H9 (cell line): Measurements from ENCODE around the gene SCARB2. TPM values are rescaled to one million over a fixed set of nuclear protein-coding genes. Genes with fewer than 3 reads are reported as not detected.

Experiments used
- DNase-seq: peaks from one replicate; pipeline ENCODE4 v3.0.0-alpha.2; 2017
- H2AFZ ChIP-seq: one replicate; pipeline ENCODE4 v1.6.1; 2013; ENCODE audit warnings: mild to moderate bottlenecking, low read length, control low read depth, moderate library complexity
- H2AK5ac ChIP-seq: 2 replicates; pipeline ENCODE4 v1.6.1; 2013; ENCODE audit warnings: low read length, control low read depth, mixed read lengths; ENCODE audit not compliant: insufficient read length
- H2BK120ac ChIP-seq: one replicate; pipeline ENCODE4 v1.6.1; 2013; ENCODE audit warnings: low read depth, mild to moderate bottlenecking, low read length, control low read depth, inconsistent platforms; ENCODE audit not compliant: poor library complexity, severe bottlenecking
- H2BK12ac ChIP-seq: 2 replicates; pipeline ENCODE4 v1.6.1; 2013; ENCODE audit warnings: low read length, control low read depth, mixed read lengths, low read depth; ENCODE audit not compliant: insufficient read length
- H2BK15ac ChIP-seq: 2 replicates; pipeline ENCODE4 v1.6.1; 2013; ENCODE audit warnings: low read depth, low read length, control low read depth
- H2BK20ac ChIP-seq: one replicate; pipeline ENCODE4 v1.6.1; 2013; ENCODE audit warnings: low read depth, mild to moderate bottlenecking, low read length, control low read depth, inconsistent platforms; ENCODE audit not compliant: poor library complexity, severe bottlenecking
- H2BK5ac ChIP-seq: 2 replicates; pipeline ENCODE4 v1.6.1; 2013; ENCODE audit warnings: low read length, control low read depth, mixed read lengths; ENCODE audit not compliant: insufficient read length
- H3K14ac ChIP-seq: 2 replicates; pipeline ENCODE4 v1.6.1; 2013; ENCODE audit warnings: low read length, control low read depth; ENCODE audit not compliant: insufficient read depth
- H3K18ac ChIP-seq: 2 replicates; pipeline ENCODE4 v1.6.1; 2013; ENCODE audit warnings: low read depth, mild to moderate bottlenecking, mixed read lengths, low read length, control low read depth; ENCODE audit not compliant: insufficient read length
- H3K23ac ChIP-seq: 2 replicates; pipeline ENCODE4 v1.6.1; 2013; ENCODE audit warnings: low read length, control low read depth, mixed read lengths, low read depth; ENCODE audit not compliant: insufficient read length
- H3K23me2 ChIP-seq: 2 replicates; pipeline ENCODE4 v1.6.1; 2013; ENCODE audit warnings: low read depth, mild to moderate bottlenecking, mixed read lengths, low read length, control low read depth; ENCODE audit not compliant: insufficient read length, poor library complexity, severe bottlenecking
- H3K27ac ChIP-seq: 2 replicates; pipeline ENCODE4 v1.5.1; 2013; ENCODE audit warnings: low read length, control low read depth, mixed read lengths, low read depth; ENCODE audit not compliant: insufficient read length
- H3K27me3 ChIP-seq: 2 replicates; pipeline ENCODE4 v1.6.1; 2013; ENCODE audit warnings: low read length, control low read depth, inconsistent platforms; ENCODE audit not compliant: insufficient read depth
- H3K4ac ChIP-seq: 2 replicates; pipeline ENCODE4 v1.6.1; 2013; ENCODE audit warnings: low read depth, mild to moderate bottlenecking, control low read depth, inconsistent platforms, low read length, moderate library complexity
- H3K4me1 ChIP-seq: 2 replicates; pipeline ENCODE4 v1.6.1; 2013; ENCODE audit warnings: low read length, control low read depth, inconsistent platforms; ENCODE audit not compliant: insufficient read depth
- H3K4me2 ChIP-seq: 2 replicates; pipeline ENCODE4 v1.6.1; 2013; ENCODE audit warnings: low read length, control low read depth, mixed read lengths; ENCODE audit not compliant: insufficient read length, insufficient read depth
- H3K56ac ChIP-seq: 2 replicates; pipeline ENCODE4 v1.6.1; 2013; ENCODE audit warnings: low read depth, mild to moderate bottlenecking, mixed read lengths, low read length, control low read depth; ENCODE audit not compliant: insufficient read length
- H3K79me1 ChIP-seq: 2 replicates; pipeline ENCODE4 v1.6.1; 2013; ENCODE audit warnings: low read depth, mild to moderate bottlenecking, moderate library complexity, low read length, control low read depth, inconsistent platforms; ENCODE audit not compliant: insufficient read depth, poor library complexity, severe bottlenecking
- H3K79me2 ChIP-seq: 2 replicates; pipeline ENCODE4 v1.6.1; 2013; ENCODE audit warnings: low read length, control low read depth, inconsistent platforms; ENCODE audit not compliant: insufficient read depth
- H3K9ac ChIP-seq: 2 replicates; pipeline ENCODE4 v1.6.1; 2013; ENCODE audit warnings: low read length, control low read depth, mixed read lengths; ENCODE audit not compliant: insufficient read length; ENCODE audit errors: extremely low read depth
- H3K9me3 ChIP-seq: one replicate; pipeline ENCODE4 v1.6.1; 2013; ENCODE audit warnings: low read depth, low read length, inconsistent platforms; ENCODE audit not compliant: control insufficient read depth
- H3T11ph ChIP-seq: one replicate; pipeline ENCODE4 v1.6.1; 2013; ENCODE audit warnings: mild to moderate bottlenecking, low read length, control low read depth, inconsistent platforms
- H4K20me1 ChIP-seq: one replicate; pipeline ENCODE4 v1.6.1; 2013; ENCODE audit not compliant: control insufficient read depth, insufficient read length, insufficient read depth
- H4K5ac ChIP-seq: 2 replicates; pipeline ENCODE4 v1.6.1; 2013; ENCODE audit warnings: low read depth, mild to moderate bottlenecking, mixed read lengths, low read length, control low read depth; ENCODE audit not compliant: insufficient read length
- H4K8ac ChIP-seq: replicated peaks from 2 replicates; pipeline ENCODE4 v1.6.1; 2013; ENCODE audit warnings: low read length, control low read depth, mixed read lengths, low read depth; ENCODE audit not compliant: insufficient read length
- H4K91ac ChIP-seq: 2 replicates; pipeline ENCODE4 v1.6.1; 2013; ENCODE audit warnings: low read depth, mild to moderate bottlenecking, moderate library complexity, mixed read lengths, low read length, control low read depth; ENCODE audit not compliant: insufficient read length
- H3K27ac Mint-ChIP-seq, 3 experiments: 2 replicates in 2 of 3; 3 replicates in 1 of 3; pipeline ENCODE4 v1.8.0; 2020 to 2021; ENCODE audit warnings: mixed read lengths in 3 of 3, mild to moderate bottlenecking in 1 of 3, moderate library complexity in 1 of 3
- H3K27me3 Mint-ChIP-seq: 2 replicates; pipeline ENCODE4 v1.8.0; 2021; ENCODE audit warnings: low read depth, mild to moderate bottlenecking, moderate library complexity, mixed read lengths
- H3K36me3 Mint-ChIP-seq, 3 experiments: 2 replicates in 2 of 3; 3 replicates in 1 of 3; pipeline ENCODE4 v1.8.0; 2020 to 2021; ENCODE audit warnings: low read depth in 3 of 3, mixed read lengths in 3 of 3; ENCODE audit not compliant: insufficient read depth in 1 of 3
- H3K4me1 Mint-ChIP-seq, 2 experiments: 2 replicates each; pipeline ENCODE4 v1.8.0; 2020; ENCODE audit warnings: mixed read lengths in 2 of 2
- H3K4me3 Mint-ChIP-seq, 2 experiments: 2 replicates in 1 of 2; 3 replicates in 1 of 2; pipeline ENCODE4 v1.8.0; 2020 to 2021; ENCODE audit warnings: mild to moderate bottlenecking in 2 of 2, mixed read lengths in 2 of 2, moderate library complexity in 1 of 2
- H3K9me3 Mint-ChIP-seq, 2 experiments: 2 replicates in 1 of 2; 3 replicates in 1 of 2; pipeline ENCODE4 v1.8.0; 2020; ENCODE audit warnings: mild to moderate bottlenecking in 2 of 2, mixed read lengths in 2 of 2, moderate library complexity in 1 of 2
- CTCF ChIP-seq: fragments of 200-600 bp; sonication (generic); conservative IDR thresholded peaks from 3 replicates; pipeline ENCODE4 v1.8.0; 2021; ENCODE audit warnings: antibody characterized with exemption, mild to moderate bottlenecking
- WGBS: extraction: QIAGEN DNeasy Blood & Tissue Kit; methylation state at CpG from one replicate; pipeline ENCODE4 v1.1.7; 2013; ENCODE audit warnings: missing lambda C conversion rate, low lambda C conversion rate, mixed read lengths; ENCODE audit not compliant: insufficient read length; ENCODE audit errors: extremely low coverage; 5-methylcytosine and 5-hydroxymethylcytosine counted together
- total RNA-seq: library from RNA; stranded (reverse); gene quantifications from 2 replicates; pipeline ENCODE4 v1.2.1, GENCODE V29; 2021

The SCARB2 gene
- total RNA-seq, 1 experiment from 2014 or later = 36.4 TPM

DNA sequence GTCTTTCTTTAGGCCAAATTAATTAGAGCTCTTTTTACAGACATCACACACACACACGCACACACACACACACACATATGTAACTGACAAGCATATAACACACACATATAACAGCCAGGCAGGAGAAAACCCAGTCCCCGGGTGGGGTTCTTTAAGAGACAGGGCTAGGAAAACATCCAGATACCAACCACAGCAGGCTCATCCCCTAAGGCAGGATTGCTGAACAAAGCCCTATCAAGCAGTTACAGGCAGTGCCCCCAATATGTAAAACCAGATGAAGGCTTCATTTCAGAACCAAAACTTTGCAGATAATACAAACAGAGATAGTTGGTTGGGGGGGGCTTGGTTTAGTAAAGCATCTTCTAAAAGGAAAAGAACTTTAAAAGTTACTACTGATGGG lies 19.9 kb upstream of the SCARB2 start:
- H3K9me3 ChIP-seq = no peaks in the 10 kb centered on the region
- DNase-seq = no peak
- H2BK5ac ChIP-seq = no peak overlapping the region
- no peaks in the 10 kb centered on the region for H3K79me1 ChIP-seq
- H3K36me3 Mint-ChIP-seq = peaks cover 12 to 18% (median 17%) of the 10 kb centered on the region in 3 experiments; a peak in 6 of 7 replicates
- no peak overlapping the region for H2AK5ac ChIP-seq
- peaks cover 7% of the 10 kb centered on the region for H3K23me2 ChIP-seq
- H3K4me3 Mint-ChIP-seq = peak overlapping the region; percentile 35 to 61
- H4K5ac ChIP-seq = no peak overlapping the region
- peak overlapping the region; percentile 61 for H3K4me2 ChIP-seq
- H3K14ac ChIP-seq = no peak overlapping the region
- no peak overlapping the region for H3K23ac ChIP-seq
- no peak overlapping the region for H3K4ac ChIP-seq
- H4K8ac ChIP-seq = no peak overlapping the region
- no peak overlapping the region for H3K27ac ChIP-seq
- no peak overlapping the region for H2BK12ac ChIP-seq
- no peak overlapping the region for H3T11ph ChIP-seq
- H4K20me1 ChIP-seq = no peaks in the 10 kb centered on the region
- no peak overlapping the region for H2BK120ac ChIP-seq
- no peak overlapping the region for H4K91ac ChIP-seq
- no peak overlapping the region for H2BK20ac ChIP-seq
- TF ChIP-seq CTCF = no peak
- H2BK15ac ChIP-seq = no peak overlapping the region
- no peaks in the 10 kb centered on the region for H3K27me3 ChIP-seq
- no peaks in the 10 kb centered on the region for H3K79me2 ChIP-seq
- H3K9ac ChIP-seq = peak overlapping the region; percentile 61
- H3K56ac ChIP-seq = no peak overlapping the region
- peak overlapping the region in 2 of 3 experiments; percentile 2 to 59; a peak in 4 of 7 replicates for H3K27ac Mint-ChIP-seq
- H3K4me1 Mint-ChIP-seq = peaks cover 30 to 41% of the 10 kb centered on the region in 2 experiments
- WGBS = no CpG with 5 or more reads among the region's 2 CpGs
- no peak overlapping the region for H3K18ac ChIP-seq
- no peaks in the 10 kb centered on the region; the same call in none of the 2 replicates for H3K27me3 Mint-ChIP-seq
- peaks cover 6% of the 10 kb centered on the region; the same call in 1 of the 2 replicates for H3K4me1 ChIP-seq
- H2AFZ ChIP-seq = no peak overlapping the region
- peaks cover 14% of the 10 kb centered on the region in 2 experiments for H3K9me3 Mint-ChIP-seq
